Activated T-cell treated with anti-CD3 and anti-CD28 coated beads, Interleukin-2, amount 50 U/mL, for 72 hours (primary cell): ENCODE data around the gene BRAT1. TPM values are rescaled to one million over a fixed set of nuclear protein-coding genes. Genes with fewer than 3 reads are reported as not detected.
"Not testable (repeated sequence)": the region's sequence is repeated elsewhere in the genome, so short reads cannot be mapped to it uniquely, and the experiment has no call there.

Experiments used
- ATAC-seq, 2 donors: fragments of 150-1000 bp; cut with Tn5 transposase; replicated peaks in 1 of 2; 2 replicates each; pipeline ENCODE4 v1.10.0; 2021; ENCODE audit warnings: moderate library complexity in 2 of 2, mild to moderate bottlenecking in 1 of 2
- DNase-seq, 2 donors: peaks; one replicate each; pipeline ENCODE4 v3.0.0; 2021 to 2022; ENCODE audit warnings: mixed read lengths in 1 of 2
- H3K27ac Mint-ChIP-seq: one replicate; pipeline ENCODE4 v1.8.0; 2022; ENCODE audit warnings: mild to moderate bottlenecking, moderate library complexity, mixed read lengths
- H3K27me3 Mint-ChIP-seq: one replicate; pipeline ENCODE4 v1.8.0; 2022; ENCODE audit warnings: low read depth, mixed read lengths
- H3K36me3 Mint-ChIP-seq, 2 donors: one replicate each; pipeline ENCODE4 v1.8.0; 2022; ENCODE audit warnings: mixed read lengths in 2 of 2, mild to moderate bottlenecking in 1 of 2; ENCODE audit not compliant: insufficient read depth in 2 of 2
- H3K4me1 Mint-ChIP-seq: one replicate; pipeline ENCODE4 v1.8.0; 2022; ENCODE audit warnings: low read depth, mixed read lengths
- H3K4me3 Mint-ChIP-seq, 2 donors: one replicate each; pipeline ENCODE4 v1.8.0; 2022; ENCODE audit warnings: mild to moderate bottlenecking in 2 of 2, mixed read lengths in 2 of 2, moderate library complexity in 2 of 2
- H3K9me3 Mint-ChIP-seq, 2 donors: one replicate each; pipeline ENCODE4 v1.8.0; 2022; ENCODE audit warnings: mixed read lengths in 2 of 2
- total RNA-seq, 2 donors: library from RNA; stranded (reverse); gene quantifications; one replicate each; pipeline ENCODE4 v1.2.3, GENCODE V29; 2022

BRAT1 gene
- total RNA-seq, 2 donors from 2014 or later: 28.0 to 35.2 TPM

DNA sequence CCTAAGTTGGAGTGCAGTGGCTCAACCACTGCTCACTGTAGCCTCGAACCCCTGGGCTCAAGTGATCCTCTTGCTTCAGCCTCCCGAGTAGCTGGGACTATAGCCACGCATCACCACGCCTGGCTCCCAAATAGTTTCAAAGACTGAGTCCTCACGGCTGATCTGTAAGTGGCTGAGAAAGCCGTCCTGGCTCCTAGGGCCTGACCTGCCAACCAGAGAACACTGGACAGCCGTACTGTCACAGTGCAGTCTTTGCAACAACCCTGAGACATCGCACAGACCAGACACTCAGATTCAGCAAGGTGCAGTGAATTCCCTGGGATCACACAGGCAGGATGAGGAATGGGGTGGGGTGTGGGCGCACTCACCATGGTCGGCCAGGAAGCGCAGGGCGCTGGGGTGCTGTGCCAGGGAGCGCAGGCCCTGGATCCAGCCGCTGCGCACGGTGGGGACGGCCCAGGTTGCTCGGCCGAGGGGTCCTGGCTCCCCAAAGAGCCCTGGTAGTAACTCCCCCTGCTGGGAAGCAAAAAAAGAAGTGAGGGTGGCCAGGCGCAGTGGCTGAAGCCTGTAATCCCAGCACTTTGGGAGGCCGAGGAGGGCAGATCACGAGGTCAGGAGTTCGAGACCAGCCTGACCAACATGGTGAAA lies 10.7 kb downstream of the BRAT1 start:
- no peak overlapping the region for H3K4me3 Mint-ChIP-seq
- no peak for DNase-seq
- peaks cover 2 to 12% of the 10 kb centered on the region in 2 donors for H3K36me3 Mint-ChIP-seq
- no peaks in the 10 kb centered on the region for H3K27me3 Mint-ChIP-seq
- no peaks in the 10 kb centered on the region for H3K4me1 Mint-ChIP-seq
- no peaks in the 10 kb centered on the region for H3K9me3 Mint-ChIP-seq
- H3K27ac Mint-ChIP-seq: no peak overlapping the region
- no peak for ATAC-seq

DNA sequence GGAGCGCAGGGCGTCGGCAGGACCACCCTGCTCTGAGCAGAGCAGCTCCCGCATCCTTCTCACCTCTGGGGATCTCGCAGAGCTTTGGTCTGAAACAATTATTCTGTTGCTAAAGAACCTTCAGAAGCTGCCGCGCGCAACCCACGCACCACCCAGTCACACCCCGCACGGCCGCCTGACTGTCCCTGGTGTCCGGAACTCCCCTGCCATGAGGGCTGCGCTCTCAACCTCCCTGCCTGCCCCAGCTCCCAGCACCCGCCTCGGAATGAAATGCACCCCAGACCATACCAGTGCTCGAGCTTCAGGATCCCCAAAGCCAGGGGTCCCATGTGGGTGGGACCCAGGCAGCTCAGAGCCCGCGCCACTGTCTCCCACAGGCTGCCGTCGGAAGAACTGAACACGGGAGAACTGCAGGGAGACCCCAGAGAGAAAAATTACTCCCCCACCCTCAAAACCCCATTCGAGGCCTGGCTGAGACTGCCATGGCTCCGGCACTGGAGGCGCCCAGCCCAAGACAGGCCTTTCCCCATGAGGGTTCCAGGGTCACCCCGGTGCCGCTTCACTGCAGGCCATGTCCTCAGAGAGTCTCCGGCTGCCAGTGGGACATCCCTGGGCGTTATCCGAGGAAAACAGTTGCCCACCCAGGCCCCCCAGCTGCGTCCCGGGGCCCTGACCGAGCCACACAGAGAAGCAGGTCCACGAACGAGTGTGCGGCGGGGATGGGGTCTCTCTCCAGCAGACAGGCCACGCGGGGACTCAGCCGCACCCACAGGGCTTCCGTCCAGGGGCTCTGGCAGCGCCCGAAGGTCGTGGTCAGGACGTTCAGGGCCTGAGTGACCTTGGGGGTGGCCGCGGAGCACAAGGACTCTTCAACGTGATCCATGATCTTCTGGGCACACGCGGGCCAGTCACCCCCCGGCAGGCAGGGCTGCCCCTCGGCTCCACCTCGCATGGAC lies 12.1 kb downstream of the BRAT1 start:
- ATAC-seq: no peak
- H3K36me3 Mint-ChIP-seq: peaks cover 2 to 12% of the 10 kb centered on the region in 2 donors
- H3K27me3 Mint-ChIP-seq: no peaks in the 10 kb centered on the region
- DNase-seq: no peak
- H3K9me3 Mint-ChIP-seq: no peaks in the 10 kb centered on the region
- H3K27ac Mint-ChIP-seq: no peak overlapping the region
- H3K4me1 Mint-ChIP-seq: no peaks in the 10 kb centered on the region
- no peak overlapping the region for H3K4me3 Mint-ChIP-seq

DNA sequence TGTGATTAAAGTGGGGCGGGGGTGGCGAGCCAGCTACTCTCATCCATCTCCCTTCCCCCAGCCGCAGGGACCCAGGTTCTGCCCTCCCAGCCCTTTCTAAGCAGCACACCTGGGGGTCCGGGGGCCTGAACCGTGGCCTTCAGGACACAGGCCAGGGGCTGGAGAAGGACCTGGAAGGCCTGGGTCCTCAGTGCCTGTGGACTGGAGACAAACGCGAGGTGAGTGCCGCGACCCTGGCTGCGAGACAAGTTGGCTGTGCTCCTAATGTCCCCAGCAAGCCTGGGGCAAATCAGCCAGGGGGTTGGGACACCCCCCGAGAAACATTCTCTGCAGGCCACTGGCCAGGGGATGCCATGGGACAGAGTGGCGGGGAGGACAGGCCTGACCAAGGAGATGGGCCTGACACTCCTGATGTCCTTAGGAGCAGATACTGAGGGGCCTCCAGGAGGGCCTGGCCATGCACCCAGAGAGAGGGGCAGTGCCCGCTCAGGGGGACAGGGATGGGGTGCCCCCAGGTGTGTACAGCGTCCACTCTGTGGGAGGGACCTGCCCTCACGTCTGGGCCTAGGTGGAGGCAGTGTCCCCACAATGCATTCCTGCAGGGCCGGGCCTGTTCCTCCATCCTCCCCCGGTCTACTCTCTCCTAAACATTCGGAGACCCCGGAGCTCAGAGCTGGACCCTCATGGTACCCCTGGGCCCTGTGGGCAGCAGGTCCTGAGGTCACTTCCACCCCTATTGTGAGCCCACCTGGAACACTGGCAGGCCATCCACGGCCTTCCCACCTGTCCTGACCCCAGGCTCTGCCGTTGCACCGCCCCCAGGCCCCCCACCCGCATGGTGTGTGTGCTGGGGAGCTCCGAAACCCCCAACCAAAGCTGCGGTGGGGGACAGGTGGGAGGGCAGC lies 13.1 kb downstream of the BRAT1 start:
- Mint-ChIP-seq H3K27ac (no peak overlapping the region), H3K4me3 (no peak overlapping the region), H3K36me3 (peaks cover 0 to 8% of the 10 kb centered on the region in 2 donors), H3K9me3 (no peaks in the 10 kb centered on the region), H3K4me1 (no peaks in the 10 kb centered on the region), H3K27me3 (no peaks in the 10 kb centered on the region)
- no peak for ATAC-seq
- DNase-seq: no peak

DNA sequence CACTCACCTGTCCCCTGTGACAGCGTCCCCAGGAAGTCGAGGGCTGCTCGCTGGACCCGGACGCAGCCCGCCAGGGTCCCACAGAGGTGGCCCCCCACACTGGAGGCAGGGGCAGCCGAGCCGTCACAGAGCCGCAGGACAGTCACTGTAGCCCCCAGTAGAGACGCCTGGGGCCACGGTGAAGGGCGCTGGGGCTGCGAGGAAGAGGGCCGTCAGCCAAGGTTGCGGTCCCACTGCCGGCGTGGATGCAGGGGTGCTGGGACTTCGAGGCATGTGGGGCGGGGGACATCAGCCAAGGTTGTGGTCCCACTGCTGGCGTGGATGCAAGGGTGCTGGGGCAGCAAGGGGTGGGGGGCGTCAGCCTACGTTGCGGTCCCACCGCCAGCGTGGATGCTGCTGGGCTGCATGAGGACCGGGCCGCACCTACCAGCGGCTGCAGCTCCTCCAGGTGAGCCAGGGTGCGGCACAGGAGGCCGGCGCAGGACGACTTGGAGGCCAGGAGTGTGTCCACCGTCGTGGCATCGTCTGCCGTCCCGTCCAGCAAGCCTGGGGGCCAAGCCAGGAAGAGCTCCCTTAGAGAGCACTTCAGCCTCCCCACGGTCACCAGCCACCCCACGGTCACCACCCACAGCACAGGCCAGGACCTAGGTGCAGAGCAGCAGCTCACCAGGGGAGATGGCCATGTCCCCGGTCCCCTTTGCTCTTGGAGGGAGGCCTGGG lies 13.9 kb downstream of the BRAT1 start:
- Mint-ChIP-seq H3K27me3 (no peaks in the 10 kb centered on the region), H3K4me3 (no peak overlapping the region), H3K9me3 (no peaks in the 10 kb centered on the region), H3K4me1 (no peaks in the 10 kb centered on the region), H3K36me3 (peaks cover 0 to 5% of the 10 kb centered on the region in 2 donors), H3K27ac (no peak overlapping the region)
- no peak for ATAC-seq
- no peak for DNase-seq

DNA sequence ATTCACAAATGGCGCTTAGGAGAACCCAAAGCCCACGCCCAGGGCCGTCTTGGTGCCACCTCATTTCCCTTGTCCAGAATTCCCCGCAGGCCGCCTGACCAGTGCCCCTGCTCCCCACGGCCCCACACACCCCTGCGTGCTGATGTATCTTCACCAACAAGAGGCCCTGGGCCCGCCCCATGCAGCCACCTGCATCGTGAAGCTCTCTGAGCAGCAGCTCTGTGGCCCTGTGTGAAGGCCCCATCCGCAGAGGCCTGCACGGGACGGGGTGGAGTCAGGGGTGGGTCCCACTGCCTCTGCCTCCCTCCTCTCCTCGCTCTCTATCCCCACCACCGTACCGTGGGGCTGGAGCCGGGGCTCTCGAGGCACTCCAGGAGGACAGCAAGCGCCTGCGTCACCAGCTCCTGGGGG lies 14.7 kb downstream of the BRAT1 start:
- ATAC-seq: no peak
- no peaks in the 10 kb centered on the region for H3K27me3 Mint-ChIP-seq
- H3K4me3 Mint-ChIP-seq: no peak overlapping the region
- no peaks in the 10 kb centered on the region for H3K4me1 Mint-ChIP-seq
- no peaks in the 10 kb centered on the region for H3K9me3 Mint-ChIP-seq
- H3K36me3 Mint-ChIP-seq: peaks cover 0 to 3% of the 10 kb centered on the region in 2 donors
- H3K27ac Mint-ChIP-seq: no peak overlapping the region
- no peak for DNase-seq

DNA sequence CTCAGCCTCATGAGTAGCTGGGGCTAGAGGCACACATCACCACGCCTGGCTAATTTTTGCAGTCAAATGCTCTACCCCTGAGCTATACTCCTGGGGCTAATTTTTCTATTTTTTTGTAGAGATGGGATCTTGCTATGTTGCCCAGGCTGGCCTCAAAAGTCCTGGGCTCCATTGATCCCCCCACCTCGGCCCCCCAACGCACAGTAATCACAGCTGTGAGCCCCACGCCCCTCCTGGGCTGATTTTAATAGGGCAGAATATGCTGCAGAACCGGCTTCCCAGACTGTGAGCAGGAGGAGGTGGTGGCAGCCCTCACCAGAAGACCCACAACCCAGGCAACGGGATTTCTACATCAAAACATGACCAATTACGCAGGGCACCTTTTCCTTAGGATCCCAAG lies 15.2 kb downstream of the BRAT1 start:
- H3K36me3 Mint-ChIP-seq: peaks cover 0 to 3% of the 10 kb centered on the region in 2 donors
- DNase-seq (no peak), ATAC-seq (no peak)
- H3K4me1 Mint-ChIP-seq: no peaks in the 10 kb centered on the region
- H3K27me3 Mint-ChIP-seq: no peaks in the 10 kb centered on the region
- no peak overlapping the region for H3K27ac Mint-ChIP-seq
- no peak overlapping the region for H3K4me3 Mint-ChIP-seq
- H3K9me3 Mint-ChIP-seq: no peaks in the 10 kb centered on the region

DNA sequence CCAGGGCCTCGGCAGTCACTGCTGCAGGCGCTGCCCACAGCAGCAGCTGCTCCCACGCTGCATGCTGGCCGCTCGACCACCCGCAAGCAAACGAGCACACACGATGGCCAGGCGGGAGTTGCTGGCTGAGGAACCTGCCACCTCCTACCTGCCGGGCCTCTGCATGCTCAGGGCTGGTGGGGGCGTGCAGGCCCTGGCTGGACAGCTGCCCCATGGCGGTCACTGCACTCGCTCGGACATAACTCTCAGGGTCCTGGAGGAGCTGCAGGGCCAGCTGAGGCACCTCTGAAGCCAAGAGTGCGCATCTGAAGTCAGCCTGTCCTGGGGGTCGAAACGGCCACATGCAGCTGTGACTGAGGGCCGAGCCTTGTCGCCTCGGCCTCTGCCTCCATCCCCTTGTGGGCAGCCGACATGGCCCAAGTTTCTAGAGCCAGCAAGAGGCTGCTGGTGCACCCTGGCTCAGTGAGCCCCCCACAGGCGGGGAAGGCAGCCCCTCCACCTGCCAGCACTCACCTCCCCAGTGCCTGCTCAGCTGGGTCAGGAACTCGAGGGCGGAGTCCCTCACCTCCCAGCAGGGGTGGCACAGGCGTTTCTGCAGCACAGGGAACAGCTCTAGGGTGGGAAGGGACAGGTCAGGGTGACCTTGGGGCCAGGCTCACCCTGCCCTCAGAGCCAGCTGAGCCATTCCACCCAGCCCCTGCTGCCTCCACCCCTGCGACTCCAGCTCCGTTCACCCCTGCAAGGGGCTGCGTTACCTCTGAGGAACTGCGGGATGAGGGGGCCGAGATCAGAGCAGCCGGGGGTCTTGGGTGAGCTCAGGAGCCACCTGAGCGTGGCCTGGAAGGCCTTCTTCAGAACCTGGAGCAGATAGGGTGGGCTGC lies 16.1 kb downstream of the BRAT1 start:
- Mint-ChIP-seq H3K27ac (no peak overlapping the region), H3K9me3 (no peaks in the 10 kb centered on the region), H3K27me3 (no peaks in the 10 kb centered on the region), H3K4me1 (no peaks in the 10 kb centered on the region), H3K36me3 (no peaks in the 10 kb centered on the region), H3K4me3 (no peak overlapping the region)
- DNase-seq: no peak
- ATAC-seq: no peak

DNA sequence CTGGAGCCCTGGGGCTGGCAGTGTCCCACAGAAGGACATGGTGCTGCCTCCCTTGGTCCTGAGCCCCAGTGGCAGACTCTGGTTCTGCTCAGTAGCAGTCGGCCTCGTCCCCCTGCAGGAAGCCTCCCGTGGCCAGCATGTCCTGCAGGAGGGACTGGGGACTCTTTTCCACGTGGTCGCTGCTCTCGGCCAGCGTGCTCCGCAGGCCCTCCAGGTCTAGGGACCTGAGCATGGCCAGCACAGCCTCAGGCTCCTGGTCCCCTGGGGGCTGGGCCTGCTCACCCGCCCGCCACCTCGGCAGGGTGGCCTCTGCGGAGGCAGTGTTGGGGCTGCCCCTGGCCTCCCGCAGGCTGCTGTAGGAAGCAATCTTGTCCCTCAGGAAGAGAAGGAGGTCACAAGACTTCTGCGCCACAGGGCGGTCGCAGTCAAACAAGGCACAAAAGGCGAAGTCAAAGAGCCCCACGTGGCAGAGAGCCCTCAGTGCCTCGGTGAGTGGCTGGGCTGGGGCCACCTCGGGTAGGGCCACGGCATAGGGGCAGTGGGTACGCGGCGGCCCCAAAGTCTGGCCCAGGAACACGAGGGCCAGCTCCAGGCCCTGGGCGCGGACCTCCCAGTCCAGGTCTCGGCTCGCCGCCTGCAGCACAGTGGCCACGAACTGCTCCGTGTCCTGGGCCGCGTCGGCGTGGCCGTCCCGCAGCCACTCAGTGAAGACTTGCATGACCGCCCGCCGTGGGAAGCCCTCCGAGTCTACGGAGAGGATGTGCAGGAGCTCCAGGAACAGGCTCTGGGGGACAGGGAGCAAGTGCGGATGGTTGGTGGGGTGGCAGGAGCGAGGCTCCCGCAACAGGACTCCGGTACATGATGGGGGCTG lies 17.1 kb downstream of the BRAT1 start:
- ATAC-seq (peak in 1 of 2 donors; percentile 30), DNase-seq (no peak)
- Mint-ChIP-seq H3K4me1 (no peaks in the 10 kb centered on the region), H3K4me3 (no peak overlapping the region), H3K36me3 (no peaks in the 10 kb centered on the region), H3K27me3 (no peaks in the 10 kb centered on the region), H3K27ac (no peak overlapping the region), H3K9me3 (no peaks in the 10 kb centered on the region)

DNA sequence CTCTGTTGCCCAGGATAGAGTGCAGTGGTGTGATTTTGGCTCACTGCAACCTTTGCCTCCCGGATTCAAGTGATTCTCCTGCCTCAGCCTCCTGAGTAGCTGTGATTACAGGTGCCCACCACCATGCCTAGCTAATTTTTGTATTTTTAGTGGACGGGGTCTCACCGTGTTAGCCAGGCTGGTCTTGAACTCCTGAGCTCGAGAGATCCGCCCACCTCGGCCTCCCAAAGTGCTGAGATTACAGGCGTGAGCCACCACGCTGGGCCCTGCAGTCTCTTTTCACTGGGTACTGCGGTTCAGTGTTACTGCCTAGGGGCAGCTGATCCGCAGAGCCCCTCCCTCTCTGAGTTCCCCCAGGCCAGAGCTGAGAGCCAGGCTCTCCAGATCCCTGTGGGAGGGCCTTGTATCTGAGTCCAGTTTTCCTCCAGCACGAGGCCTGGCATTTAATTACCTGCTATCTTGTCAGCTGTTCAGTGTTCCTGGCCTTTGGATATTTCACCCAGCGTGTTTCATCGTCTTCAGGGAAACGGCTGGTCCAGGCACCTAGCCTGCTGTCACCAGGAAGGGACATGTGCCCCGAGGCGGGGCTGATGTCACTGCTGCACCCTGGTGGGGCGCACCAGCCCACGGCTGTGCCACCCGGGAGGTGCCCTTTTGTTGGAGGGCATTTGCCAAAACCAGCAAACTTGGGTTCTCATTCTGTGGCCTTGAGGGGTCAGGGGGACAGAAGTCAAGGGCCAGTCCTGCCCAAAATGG lies 19.3 kb downstream of the BRAT1 start:
- not testable (repeated sequence) for H3K27me3 Mint-ChIP-seq, H3K36me3 Mint-ChIP-seq, H3K27ac Mint-ChIP-seq, ATAC-seq, H3K4me1 Mint-ChIP-seq, H3K9me3 Mint-ChIP-seq, DNase-seq, H3K4me3 Mint-ChIP-seq

DNA sequence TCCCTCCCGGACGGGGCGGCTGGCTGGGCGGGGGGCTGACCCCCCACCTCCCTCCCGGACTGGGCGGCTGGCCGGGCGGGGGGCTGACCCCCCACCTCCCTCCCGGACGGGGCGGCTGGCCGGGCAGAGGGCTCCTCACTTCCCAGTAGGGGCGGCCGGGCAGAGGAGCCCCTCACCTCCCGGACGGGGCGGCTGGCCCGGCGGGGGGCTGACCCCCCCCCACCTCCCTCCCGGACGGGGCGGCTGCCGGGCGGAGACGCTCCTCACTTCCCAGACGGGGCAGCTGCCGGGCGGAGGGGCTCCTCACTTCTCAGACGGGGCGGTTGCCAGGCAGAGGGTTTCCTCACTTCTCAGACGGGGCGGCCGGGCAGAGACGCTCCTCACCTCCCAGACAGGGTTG lies 21.1 kb downstream of the BRAT1 start:
- peaks cover 19% of the 10 kb centered on the region for H3K4me1 Mint-ChIP-seq
- H3K27me3 Mint-ChIP-seq, H3K9me3 Mint-ChIP-seq, H3K4me3 Mint-ChIP-seq, H3K27ac Mint-ChIP-seq, DNase-seq, ATAC-seq, H3K36me3 Mint-ChIP-seq: not testable (repeated sequence)

DNA sequence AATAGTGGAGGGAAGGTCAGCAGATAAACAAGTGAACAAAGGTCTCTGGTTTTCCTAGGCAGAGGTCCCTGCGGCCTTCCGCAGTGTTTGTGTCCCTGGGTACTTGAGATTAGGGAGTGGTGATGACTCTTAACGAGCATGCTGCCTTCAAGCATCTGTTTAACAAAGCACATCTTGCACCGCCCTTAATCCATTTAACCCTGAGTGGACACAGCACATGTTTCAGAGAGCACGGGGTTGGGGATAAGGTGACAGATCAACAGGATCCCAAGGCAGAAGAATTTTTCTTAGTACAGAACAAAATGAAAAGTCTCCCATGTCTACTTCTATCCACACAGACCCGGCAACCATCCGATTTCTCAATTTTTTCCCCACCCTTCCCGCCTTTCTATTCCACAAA lies 21.8 kb downstream of the BRAT1 start:
- H3K27ac Mint-ChIP-seq, H3K4me3 Mint-ChIP-seq: not testable (repeated sequence)

More for the DNA sequence above, 21.8 kb downstream of the BRAT1 start:
- DNase-seq, H3K36me3 Mint-ChIP-seq, H3K9me3 Mint-ChIP-seq, ATAC-seq, H3K27me3 Mint-ChIP-seq: not testable (repeated sequence)
- peaks cover 25% of the 10 kb centered on the region for H3K4me1 Mint-ChIP-seq
